Fibroblast of mammary gland (primary cell): Measurements from ENCODE around the gene RAB28.
A peak's percentile ranks its signal among the peaks of the same experiment; 100 is the strongest.

Experiments used
- DNase-seq: peaks from one replicate; pipeline ENCODE4 v3.0.0-alpha.2; 2010; ENCODE audit warnings: low read depth
- H3K4me3 ChIP-seq: 2 replicates; pipeline ENCODE4 v1.5.1; 2011; ENCODE audit warnings: low read depth, mild to moderate bottlenecking, low read length, moderate library complexity; ENCODE audit not compliant: control insufficient read depth
- TF ChIP-seq, protein P1 (sequence below): conservative IDR thresholded peaks from 2 replicates; pipeline ENCODE4 v1.5.1; 2011; ENCODE audit warnings: low read depth, low read length, inconsistent platforms; ENCODE audit not compliant: control insufficient read depth, insufficient read depth

The RAB28 gene

DNA sequence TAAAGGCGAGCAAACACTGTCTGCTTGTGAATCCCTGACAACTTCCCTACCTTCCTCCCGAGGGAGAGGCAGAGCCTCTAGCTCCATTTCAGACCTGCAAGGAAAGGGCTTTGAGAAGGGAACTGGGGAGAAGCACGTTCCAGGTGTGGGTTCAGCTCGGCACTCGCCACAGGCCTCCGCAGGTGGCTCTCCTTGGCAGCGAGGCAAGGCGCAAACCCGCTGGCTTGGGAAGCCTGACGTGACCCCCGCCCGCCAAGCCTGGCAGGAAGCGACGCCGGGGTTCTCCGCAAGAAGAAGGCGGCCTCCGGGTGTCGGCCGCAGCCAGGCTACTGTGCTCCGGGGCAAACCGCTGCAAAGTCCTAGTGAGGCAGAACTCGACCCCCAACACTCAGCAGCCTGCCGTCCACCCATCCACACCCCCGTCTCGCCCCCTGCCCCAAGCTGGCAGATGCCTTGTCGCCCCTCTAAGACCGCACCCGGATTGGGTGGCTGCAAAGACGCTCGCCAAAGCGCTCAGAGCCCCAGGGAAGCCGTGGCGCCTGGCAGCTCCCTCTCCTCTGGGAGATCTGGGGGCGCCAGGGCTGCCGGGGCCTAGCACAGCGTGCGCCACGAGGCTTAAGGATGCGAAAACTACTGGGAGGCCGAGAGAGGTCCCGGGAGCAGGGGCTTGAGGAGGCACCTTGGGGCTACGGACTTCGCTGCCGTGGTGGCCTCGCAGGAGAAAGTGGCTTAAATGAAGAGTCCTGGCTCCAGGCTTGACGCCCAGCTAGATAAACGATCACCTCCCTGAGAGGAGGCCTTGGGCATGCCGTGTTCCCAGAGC lies 38.4 kb upstream of the RAB28 start:
- DNase-seq, result no peak
- TF ChIP-seq, protein P1, sequence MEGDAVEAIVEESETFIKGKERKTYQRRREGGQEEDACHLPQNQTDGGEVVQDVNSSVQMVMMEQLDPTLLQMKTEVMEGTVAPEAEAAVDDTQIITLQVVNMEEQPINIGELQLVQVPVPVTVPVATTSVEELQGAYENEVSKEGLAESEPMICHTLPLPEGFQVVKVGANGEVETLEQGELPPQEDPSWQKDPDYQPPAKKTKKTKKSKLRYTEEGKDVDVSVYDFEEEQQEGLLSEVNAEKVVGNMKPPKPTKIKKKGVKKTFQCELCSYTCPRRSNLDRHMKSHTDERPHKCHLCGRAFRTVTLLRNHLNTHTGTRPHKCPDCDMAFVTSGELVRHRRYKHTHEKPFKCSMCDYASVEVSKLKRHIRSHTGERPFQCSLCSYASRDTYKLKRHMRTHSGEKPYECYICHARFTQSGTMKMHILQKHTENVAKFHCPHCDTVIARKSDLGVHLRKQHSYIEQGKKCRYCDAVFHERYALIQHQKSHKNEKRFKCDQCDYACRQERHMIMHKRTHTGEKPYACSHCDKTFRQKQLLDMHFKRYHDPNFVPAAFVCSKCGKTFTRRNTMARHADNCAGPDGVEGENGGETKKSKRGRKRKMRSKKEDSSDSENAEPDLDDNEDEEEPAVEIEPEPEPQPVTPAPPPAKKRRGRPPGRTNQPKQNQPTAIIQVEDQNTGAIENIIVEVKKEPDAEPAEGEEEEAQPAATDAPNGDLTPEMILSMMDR, result no peak
- no peak overlapping the region for H3K4me3 ChIP-seq

DNA sequence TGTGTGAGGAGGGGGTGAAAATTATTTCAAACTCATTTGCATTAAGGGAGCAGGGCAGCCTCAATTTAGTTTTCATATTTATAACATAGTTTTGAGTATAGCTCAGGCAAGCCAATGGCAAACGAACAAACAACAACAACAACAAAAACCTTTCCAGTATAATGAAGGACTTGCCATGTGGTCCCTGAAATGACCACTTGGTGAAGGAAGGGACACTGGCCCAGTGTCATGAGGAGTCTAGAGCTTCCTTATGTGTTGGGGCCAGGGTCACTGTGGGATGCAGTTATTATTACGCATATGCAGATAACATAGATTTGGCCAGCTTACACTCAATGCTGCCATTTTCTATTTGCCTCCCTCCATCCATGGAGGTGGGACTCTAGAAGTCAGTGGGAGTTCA lies 36.9 kb upstream of the RAB28 start:
- H3K4me3 ChIP-seq, result no peak overlapping the region
- TF ChIP-seq, protein P1, result no peak
- DNase-seq, result no peak

DNA sequence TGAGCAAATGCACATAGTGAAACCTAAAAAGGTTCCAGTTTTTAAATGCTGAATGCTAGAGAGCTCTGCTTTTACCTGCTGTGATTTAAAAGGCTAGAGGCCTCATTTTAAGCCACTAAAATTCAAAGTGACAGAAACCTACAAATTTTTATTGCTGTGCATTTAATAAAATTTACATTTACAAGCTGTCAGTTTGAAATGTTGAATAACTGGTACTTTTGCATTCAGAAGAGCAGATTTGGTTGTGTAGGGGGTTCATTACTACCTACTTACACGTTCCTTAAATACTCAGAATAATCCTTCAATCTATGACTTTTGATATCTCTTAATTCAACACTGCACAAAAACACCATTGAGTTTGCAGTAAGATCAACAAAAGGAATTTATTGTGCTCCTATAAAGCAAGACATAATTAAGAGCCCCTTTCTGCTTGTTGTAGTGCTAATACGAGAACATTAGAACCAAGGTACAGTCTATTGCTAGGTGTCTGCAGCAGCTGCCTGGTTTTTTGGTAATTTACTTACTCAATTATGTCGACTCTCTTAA lies 32.2 kb upstream of the RAB28 start:
- no peak overlapping the region for H3K4me3 ChIP-seq
- DNase-seq, result no peak
- TF ChIP-seq, protein P1, result no peak

DNA sequence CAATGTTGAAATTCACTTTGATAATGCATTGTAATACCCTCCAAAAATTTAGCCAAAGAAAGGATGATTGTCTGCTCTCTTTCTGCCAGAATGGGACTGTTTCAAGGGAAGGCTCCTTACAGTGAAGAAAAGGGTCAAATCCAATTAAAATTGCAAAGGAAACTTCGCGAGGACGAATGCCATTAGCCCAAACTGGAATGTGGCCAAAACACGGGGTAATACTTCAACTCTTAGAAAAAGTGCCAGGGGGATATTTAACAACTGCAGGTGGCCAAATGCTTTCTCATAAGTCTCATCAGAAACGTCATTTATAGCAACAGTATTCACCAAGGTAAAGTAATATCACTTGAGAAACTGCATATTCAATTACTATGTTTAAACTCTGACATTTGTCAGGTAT lies 31.1 kb upstream of the RAB28 start:
- no peak for DNase-seq
- no peak overlapping the region for H3K4me3 ChIP-seq
- TF ChIP-seq, protein P1, result no peak

DNA sequence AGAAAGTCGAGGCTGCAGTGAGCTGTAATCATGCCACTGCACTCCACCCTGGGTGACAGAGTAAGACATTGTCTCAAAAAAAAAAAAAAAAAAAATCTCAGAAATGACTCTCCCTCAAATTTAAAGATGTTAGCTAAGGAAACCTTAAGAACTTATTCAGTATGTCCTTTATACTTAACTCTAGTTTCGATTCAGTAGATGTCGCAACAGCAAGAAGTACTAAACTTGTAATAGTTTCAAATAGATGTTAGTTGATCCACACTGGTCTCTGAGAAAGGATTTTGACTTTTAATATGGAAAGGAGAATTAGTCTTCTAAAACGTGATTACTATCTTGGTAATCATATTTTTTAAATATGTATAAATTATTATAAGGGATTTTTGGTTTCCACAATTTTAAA lies 30.6 kb upstream of the RAB28 start:
- no peak overlapping the region for H3K4me3 ChIP-seq
- TF ChIP-seq, protein P1, result no peak
- no peak for DNase-seq

DNA sequence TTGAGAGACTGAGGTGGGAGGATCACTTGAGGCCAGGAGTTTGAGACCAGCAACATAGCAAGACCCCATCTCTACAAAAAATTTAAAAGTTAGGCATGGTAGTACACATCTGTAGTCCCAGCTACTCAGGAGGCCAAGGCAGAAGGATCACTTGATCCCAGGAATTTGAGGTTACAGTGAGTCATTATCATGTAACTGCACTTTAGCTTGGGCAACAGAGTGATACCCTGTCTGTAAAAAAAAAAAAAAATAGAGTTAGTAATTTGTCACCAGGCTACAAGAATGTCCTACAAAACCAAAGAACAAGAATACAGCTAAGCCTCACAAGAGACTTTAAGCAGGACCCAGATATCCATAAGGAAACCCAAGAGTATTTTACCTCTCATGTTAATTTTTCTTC lies 27.0 kb upstream of the RAB28 start:
- peak; percentile 23 for DNase-seq
- TF ChIP-seq, protein P1, result no peak
- H3K4me3 ChIP-seq, result no peak overlapping the region
